ENCODE results near the gene RNU7-1. TPM values are rescaled to one million over a fixed set of nuclear protein-coding genes. Genes with fewer than 3 reads are reported as not detected.

The RNU7-1 gene
- total RNA-seq, 6 donors from 2014 or later = not detected

- no peak overlapping the region for H3K27ac ChIP-seq
Observed at GRCh38 chr12:6899837-6900519, 43.6 kb upstream of the RNU7-1 start.

GRCh38 chr12:6902448-6902847 is 41.2 kb upstream of the RNU7-1 start:
- WGBS, 2 donors = 72 to 85% methylated on average over 4 of the region's 4 CpGs
- TF ChIP-seq EP300 (IDR thresholded peaks at IDR 0.05) (no peak), POLR2A (IDR thresholded peaks at IDR 0.05) (no peak), POLR2AphosphoS5 (IDR thresholded peaks at IDR 0.05) (no peak), CTCF (IDR thresholded peaks at IDR 0.05) (no peak)
- H3K36me3 ChIP-seq = peaks cover 0 to 4% (median 0%) of the 10 kb centered on the region in 4 donors
- no peak for ATAC-seq (ENCODE audit: low FRiP score in 2 of 2)
- H3K27me3 ChIP-seq = no peaks in the 10 kb centered on the region
- no peaks in the 10 kb centered on the region for H3K9me3 ChIP-seq
- H3K27ac ChIP-seq = no peak overlapping the region
- H3K4me1 ChIP-seq = peaks cover 15 to 27% (median 20%) of the 10 kb centered on the region in 4 donors
- H3K4me3 ChIP-seq = no peak overlapping the region
- DNase-seq = no peak

More at GRCh38 chr12:6899837-6900519, 43.6 kb upstream of the RNU7-1 start:
- H3K36me3 ChIP-seq = no peaks in the 10 kb centered on the region
- 39 to 43% methylated on average over 10 of the region's 10 CpGs for WGBS, 2 donors
- DNase-seq (peak in 1 of 2 donors; percentile 54), ATAC-seq (ENCODE audit: low FRiP score in 2 of 2) (peak; percentile 44 to 62)
- H3K4me1 ChIP-seq = peaks cover 11 to 23% (median 15%) of the 10 kb centered on the region in 4 donors
- TF ChIP-seq POLR2AphosphoS5 (IDR thresholded peaks at IDR 0.05) (no peak), EP300 (IDR thresholded peaks at IDR 0.05) (no peak), CTCF (IDR thresholded peaks at IDR 0.05) (no peak), POLR2A (IDR thresholded peaks at IDR 0.05) (no peak)
- H3K4me3 ChIP-seq = no peak overlapping the region
- H3K9me3 ChIP-seq = no peaks in the 10 kb centered on the region
- no peaks in the 10 kb centered on the region for H3K27me3 ChIP-seq

- DNase-seq (no peak), ATAC-seq (ENCODE audit: low FRiP score in 2 of 2) (no peak)
- Histone ChIP-seq H3K27ac (peak overlapping the region in 1 of 4 donors; percentile 87), H3K27me3 (no peaks in the 10 kb centered on the region), H3K4me1 (peaks cover 15 to 27% (median 20%) of the 10 kb centered on the region in 4 donors), H3K4me3 (no peak overlapping the region), H3K36me3 (peaks cover 0 to 4% (median 0%) of the 10 kb centered on the region in 4 donors), H3K9me3 (no peaks in the 10 kb centered on the region)
- 52 to 65% methylated on average over 1 of the region's 1 CpG for WGBS, 2 donors
- TF ChIP-seq EP300 (IDR thresholded peaks at IDR 0.05) (no peak), POLR2AphosphoS5 (IDR thresholded peaks at IDR 0.05) (no peak), CTCF (IDR thresholded peaks at IDR 0.05) (no peak), POLR2A (IDR thresholded peaks at IDR 0.05) (no peak)
Observed at GRCh38 chr12:6903722-6904121, 39.9 kb upstream of the RNU7-1 start.

DNA sequence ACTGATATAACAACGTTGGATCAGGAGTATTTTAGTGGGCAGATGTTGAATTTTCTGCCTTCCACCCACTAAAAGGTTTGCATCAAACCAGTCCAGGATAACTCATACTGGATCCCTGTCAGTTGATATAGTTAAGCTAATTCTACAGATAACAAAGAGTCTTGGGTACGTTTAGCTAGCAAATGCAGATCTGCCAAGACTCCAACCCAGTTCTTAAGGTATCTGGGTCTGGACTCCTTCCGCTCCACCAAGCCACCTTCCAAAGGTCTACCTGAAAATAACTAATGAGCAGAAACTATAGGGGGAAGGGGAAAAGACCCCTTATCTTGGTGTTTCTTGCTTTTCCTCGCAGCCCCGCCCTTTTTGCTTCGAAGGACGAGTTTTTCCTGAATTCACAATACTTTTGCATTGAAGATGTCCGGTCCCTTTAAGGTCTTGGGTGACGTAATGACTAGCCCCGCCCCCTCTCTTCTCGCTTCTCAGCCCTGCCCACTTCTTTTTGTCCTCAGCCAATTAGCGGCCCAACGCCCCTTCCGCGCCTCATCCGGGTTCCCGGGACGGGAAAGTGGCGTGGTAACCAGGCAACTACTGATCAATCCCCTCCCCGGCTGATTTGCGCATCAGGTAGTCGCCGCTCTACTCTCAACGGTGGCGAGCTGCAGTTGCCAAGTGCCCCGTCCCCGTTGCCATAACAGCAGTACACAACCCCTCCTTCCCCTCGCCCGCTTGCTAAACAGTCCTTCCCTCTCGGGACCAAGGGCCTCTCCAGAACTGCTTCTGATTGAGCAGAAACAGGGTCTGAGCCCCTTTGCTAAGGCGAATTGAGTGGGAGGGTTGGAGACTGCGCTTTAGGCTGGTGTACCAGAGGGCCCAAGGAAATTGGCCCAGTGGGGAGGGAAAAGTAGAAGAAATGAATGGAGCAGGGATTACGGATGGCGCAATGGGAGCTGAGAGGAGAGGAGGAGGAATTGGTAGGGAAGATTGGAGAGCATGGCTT is 39.0 kb upstream of the RNU7-1 start, which contains the start of gene LRRC23:
Gene LRRC23 (plus strand): TSS at position 543 of the 997 bp plus-strand sequence. CDS start 812 bp downstream, outside the sequence.
- Histone ChIP-seq H3K4me3 (peak within 1 kb of the TSS; percentile 43 to 65 (median 58)), H3K9me3 (no peaks in the 10 kb centered on the region), H3K27me3 (no peaks in the 10 kb centered on the region), H3K4me1 (peaks cover 11 to 19% (median 18%) of the 10 kb centered on the region in 4 donors), H3K27ac (peak within 1 kb of the TSS; percentile 68 to 89 (median 83)), H3K36me3 (peaks cover 0 to 4% (median 0%) of the 10 kb centered on the region in 4 donors)
- 5 to 6% methylated on average over 34 of the region's 34 CpGs for WGBS, 2 donors
- TF ChIP-seq EP300 (IDR thresholded peaks at IDR 0.05) (no peak), CTCF (IDR thresholded peaks at IDR 0.05) (peak in 1 of 6 experiments; percentile 5), POLR2A (IDR thresholded peaks at IDR 0.05) (peak in 3 of 4 donors; percentile 38 to 70 (median 45)), POLR2AphosphoS5 (IDR thresholded peaks at IDR 0.05) (peak; percentile 79 to 84)
- ATAC-seq (ENCODE audit: low FRiP score in 2 of 2) (peak; percentile 96 to 98), DNase-seq (peak; percentile 95 to 98)

Measured in upper lobe of left lung (tissue), 6 donors.